Uterus (tissue), 4 donors: Measurements from ENCODE around the gene ACIN1. TPM values are rescaled to one million over a fixed set of nuclear protein-coding genes. Genes with fewer than 3 reads are reported as not detected.

Experiments
- DNase-seq, 2 donors: peaks; one replicate each; pipeline ENCODE4 v3.0.0-alpha.2; 2019 to 2020
- H3K27ac ChIP-seq, 2 donors: fragments of 200-600 bp; sonication (generic); 1 replicate in 1 of 2; 2 replicates in 1 of 2; pipeline ENCODE4 v1.5.1; 2016 to 2018
- H3K27me3 ChIP-seq, 2 donors: fragments of 200-600 bp; sonication (generic); one replicate each; pipeline ENCODE4 v1.5.1; 2018 to 2019; ENCODE audit warnings: control low read depth in 1 of 2
- H3K36me3 ChIP-seq, 2 donors: fragments of 200-600 bp; sonication (generic); one replicate each; pipeline ENCODE4 v1.5.1; 2019; ENCODE audit warnings: control low read depth in 1 of 2
- H3K4me1 ChIP-seq, 2 donors: fragments of 200-600 bp; sonication (generic); one replicate each; pipeline ENCODE4 v1.5.1; 2018 to 2019; ENCODE audit warnings: control low read depth in 1 of 2
- H3K4me3 ChIP-seq, 2 donors: fragments of 200-600 bp; sonication (generic); 1 replicate in 1 of 2; 2 replicates in 1 of 2; pipeline ENCODE4 v1.5.1; 2018 to 2019; ENCODE audit warnings: mild to moderate bottlenecking in 1 of 2
- H3K9me3 ChIP-seq, 2 donors: fragments of 200-600 bp; sonication (generic); one replicate each; pipeline ENCODE4 v1.5.1; 2019; ENCODE audit warnings: control low read depth in 1 of 2
- POLR2A ChIP-seq, 2 donors: fragments of 450-650 bp; IDR thresholded peaks; one replicate each; pipeline ENCODE4 v1.6.1; 2016; ENCODE audit warnings: antibody characterized with exemption in 2 of 2, mild to moderate bottlenecking in 1 of 2, moderate library complexity in 1 of 2
- intact Hi-C: fragments of 100-400 bp; cut with DNase I; formaldehyde crosslinking; loops from one replicate; pipeline ENCODE4 v1.15.1; 2023; ENCODE audit warnings: low total_unique reads
- total RNA-seq, 4 donors: library from RNA; depleted of rRNA in 3 of 4; stranded (reverse); fragments of >200 nt in 3 of 4; gene quantifications; one replicate each; pipeline versions ENCODE4 v1.1.0 to v1.2.4, GENCODE V29; 2014 to 2023
- TF ChIP-seq, protein P1 (sequence below), 4 experiments: fragments of 200-600 bp in 2 of 4; fragments of 450-650 bp in 2 of 4; sonication (generic) in 2 of 4; IDR thresholded peaks; one replicate each; pipeline ENCODE4 v1.5.1; 2016 to 2019; ENCODE audit warnings: antibody characterized with exemption in 4 of 4, mild to moderate bottlenecking in 2 of 4, moderate library complexity in 1 of 4
- donor health status: DM: yes; HTN: yes; CAD: no.

Gene ACIN1
- total RNA-seq, 4 donors from 2014 or later = 52.3 to 194 (median 77.1) TPM

DNA sequence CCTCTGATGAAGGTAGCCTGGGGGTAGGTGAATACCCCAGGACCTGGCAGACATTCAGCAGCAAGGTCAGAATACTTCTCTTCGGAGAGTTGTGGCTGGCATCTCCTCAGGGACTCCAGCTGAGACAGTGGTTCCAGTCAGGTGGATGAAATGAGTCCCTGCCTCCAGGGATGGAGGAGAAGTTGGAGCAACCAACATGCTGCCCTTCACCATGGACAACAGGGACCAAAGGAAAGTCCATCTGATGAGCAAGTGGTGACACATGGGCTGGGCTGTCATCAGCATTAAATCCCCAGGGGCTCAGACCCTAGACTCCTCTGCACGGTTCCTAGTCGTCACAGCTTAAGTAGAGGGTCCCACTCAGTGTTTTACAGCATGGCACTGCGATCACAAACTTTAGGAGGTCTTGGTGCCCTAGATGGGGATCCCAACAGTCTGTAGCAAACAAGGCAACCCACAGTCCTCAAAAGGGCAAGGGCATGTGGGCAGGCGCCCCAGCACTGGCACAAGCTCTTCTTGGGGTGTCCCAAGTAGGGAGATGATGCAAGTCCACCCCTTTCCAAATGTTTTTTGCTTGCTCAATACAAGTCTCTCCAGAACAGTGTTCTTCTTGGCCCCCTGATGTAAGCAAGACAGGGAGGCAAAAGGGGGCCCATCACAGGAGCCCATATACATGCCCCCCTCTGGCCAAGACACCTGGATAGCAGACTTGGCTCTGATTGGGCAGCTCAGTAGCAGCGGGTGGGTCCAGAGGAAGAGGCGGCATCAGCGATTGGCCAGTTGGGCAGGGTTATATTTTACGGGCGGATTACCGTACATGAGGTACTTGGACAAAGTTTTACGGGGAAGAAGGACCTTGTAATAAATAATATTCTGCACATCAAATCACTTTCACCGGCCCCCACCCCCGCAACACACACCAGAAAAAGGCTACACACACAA, 26.8 kb downstream of the ACIN1 start:
- intact Hi-C loops = no loop called here
- H3K27me3 ChIP-seq = no peaks in the 10 kb centered on the region
- no peaks in the 10 kb centered on the region for H3K9me3 ChIP-seq
- TF ChIP-seq POLR2A (IDR thresholded peaks at IDR 0.05) = no peak
- TF ChIP-seq, protein P1, sequence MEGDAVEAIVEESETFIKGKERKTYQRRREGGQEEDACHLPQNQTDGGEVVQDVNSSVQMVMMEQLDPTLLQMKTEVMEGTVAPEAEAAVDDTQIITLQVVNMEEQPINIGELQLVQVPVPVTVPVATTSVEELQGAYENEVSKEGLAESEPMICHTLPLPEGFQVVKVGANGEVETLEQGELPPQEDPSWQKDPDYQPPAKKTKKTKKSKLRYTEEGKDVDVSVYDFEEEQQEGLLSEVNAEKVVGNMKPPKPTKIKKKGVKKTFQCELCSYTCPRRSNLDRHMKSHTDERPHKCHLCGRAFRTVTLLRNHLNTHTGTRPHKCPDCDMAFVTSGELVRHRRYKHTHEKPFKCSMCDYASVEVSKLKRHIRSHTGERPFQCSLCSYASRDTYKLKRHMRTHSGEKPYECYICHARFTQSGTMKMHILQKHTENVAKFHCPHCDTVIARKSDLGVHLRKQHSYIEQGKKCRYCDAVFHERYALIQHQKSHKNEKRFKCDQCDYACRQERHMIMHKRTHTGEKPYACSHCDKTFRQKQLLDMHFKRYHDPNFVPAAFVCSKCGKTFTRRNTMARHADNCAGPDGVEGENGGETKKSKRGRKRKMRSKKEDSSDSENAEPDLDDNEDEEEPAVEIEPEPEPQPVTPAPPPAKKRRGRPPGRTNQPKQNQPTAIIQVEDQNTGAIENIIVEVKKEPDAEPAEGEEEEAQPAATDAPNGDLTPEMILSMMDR (IDR thresholded peaks at IDR 0.05) = no peak
- peaks cover 6 to 11% of the 10 kb centered on the region in 2 donors for H3K4me1 ChIP-seq
- DNase-seq = no peak
- H3K27ac ChIP-seq = peak overlapping the region in 1 of 2 donors; percentile 49
- no peak overlapping the region for H3K4me3 ChIP-seq
- no peaks in the 10 kb centered on the region for H3K36me3 ChIP-seq

DNA sequence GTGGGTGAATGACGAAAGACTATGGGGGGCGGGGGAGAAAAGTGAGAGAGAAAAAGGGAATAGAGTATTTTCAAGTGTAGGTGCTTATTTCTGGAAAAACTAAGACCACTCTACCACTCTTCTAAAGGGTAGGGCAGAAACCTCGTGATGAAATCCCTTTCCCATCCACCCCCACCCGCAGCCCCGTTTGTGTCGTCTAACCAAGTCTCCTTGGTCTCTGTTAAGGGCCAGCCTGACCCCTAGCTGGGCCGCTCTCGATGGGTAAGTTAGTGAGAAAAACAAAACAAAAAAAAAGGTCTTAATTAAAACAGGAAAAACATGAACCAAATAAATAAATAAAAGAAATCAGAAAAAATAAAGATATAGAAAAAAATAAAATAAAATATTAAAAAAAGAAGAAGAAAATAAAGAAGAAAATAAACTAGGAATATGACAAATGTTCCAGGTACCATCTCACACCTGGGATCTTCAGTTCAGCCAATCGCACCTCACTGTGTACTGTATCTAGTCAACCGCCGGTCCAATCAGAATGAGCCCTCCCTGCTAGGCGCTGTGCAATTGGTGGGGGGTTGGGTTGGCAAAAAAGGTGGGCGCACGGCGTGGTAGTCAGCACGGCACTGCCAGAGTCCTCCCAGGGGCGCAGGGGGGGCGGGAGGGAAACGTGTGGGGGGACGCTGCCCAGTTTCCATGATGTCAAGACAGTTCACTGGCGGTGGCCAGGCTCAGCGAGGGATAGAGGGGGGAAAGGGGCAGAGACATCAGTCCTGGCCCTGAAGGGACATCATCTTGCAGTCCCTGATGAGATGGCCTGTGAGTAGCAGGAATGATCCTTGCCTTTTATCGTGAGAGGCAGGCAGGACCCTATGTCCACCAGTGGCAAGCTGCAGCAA, 27.8 kb downstream of the ACIN1 start:
- H3K36me3 ChIP-seq = no peaks in the 10 kb centered on the region
- intact Hi-C loops = no loop called here

DNA sequence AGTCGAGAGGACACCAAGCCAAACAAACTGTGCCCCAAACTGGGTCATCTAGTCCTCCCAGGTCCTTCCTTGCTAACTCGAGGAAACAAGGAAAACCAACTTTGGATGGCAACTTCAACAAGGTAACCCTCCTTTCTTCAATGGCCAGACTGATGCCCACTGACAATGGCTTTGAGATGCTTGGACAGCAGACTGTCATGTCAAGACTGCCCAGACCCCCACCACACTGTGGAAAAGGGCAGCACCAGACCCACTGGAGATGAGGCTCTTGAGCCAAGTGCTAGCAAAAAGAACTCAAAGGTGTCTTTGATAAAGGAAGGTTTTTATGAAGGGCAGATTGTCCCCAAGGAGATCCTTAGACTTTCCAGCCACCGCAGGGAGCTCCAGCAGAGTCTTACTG, 28.6 kb downstream of the ACIN1 start:
- H3K36me3 ChIP-seq = no peaks in the 10 kb centered on the region
- H3K27ac ChIP-seq = no peak overlapping the region
- TF ChIP-seq, protein P1 (IDR thresholded peaks at IDR 0.05) = no peak
- TF ChIP-seq POLR2A (IDR thresholded peaks at IDR 0.05) = no peak
- DNase-seq = no peak
- H3K4me3 ChIP-seq = no peak overlapping the region
- H3K27me3 ChIP-seq = no peaks in the 10 kb centered on the region
- H3K9me3 ChIP-seq = no peaks in the 10 kb centered on the region
- intact Hi-C loops = no loop called here
- no peaks in the 10 kb centered on the region for H3K4me1 ChIP-seq

More for the DNA sequence above, 27.8 kb downstream of the ACIN1 start:
- no peak for TF ChIP-seq POLR2A (IDR thresholded peaks at IDR 0.05)
- TF ChIP-seq, protein P1 (IDR thresholded peaks at IDR 0.05) = no peak
- Histone ChIP-seq H3K27ac (no peak overlapping the region), H3K27me3 (no peaks in the 10 kb centered on the region), H3K9me3 (no peaks in the 10 kb centered on the region), H3K4me3 (no peak overlapping the region), H3K4me1 (peaks cover 5 to 6% of the 10 kb centered on the region in 2 donors)
- no peak for DNase-seq

DNA sequence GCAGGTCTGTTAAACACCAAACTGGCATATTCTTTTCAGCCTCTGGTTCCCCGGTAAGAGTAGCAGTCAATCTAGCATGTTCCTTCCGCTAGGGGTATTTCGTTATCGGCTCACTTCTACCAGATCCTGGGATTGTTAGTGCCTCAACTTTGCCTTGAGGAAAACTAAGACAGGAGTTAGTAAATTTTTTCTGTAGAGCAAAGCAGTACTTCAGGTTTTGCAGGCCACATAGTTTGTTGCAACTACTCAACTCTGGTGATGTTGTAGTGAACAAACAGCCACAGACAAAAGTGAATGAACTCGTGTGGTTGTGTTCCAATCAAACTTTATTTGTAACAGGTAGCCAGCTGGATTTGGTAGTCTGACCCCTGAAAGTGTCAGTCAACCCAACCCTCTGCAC, 31.3 kb downstream of the ACIN1 start:
- Histone ChIP-seq H3K4me3 (no peak overlapping the region), H3K36me3 (no peaks in the 10 kb centered on the region), H3K27ac (peak overlapping the region in 1 of 2 donors; percentile 6), H3K9me3 (no peaks in the 10 kb centered on the region), H3K27me3 (no peaks in the 10 kb centered on the region), H3K4me1 (no peaks in the 10 kb centered on the region)
- DNase-seq = no peak
- TF ChIP-seq POLR2A (IDR thresholded peaks at IDR 0.05) = no peak
- TF ChIP-seq, protein P1 (IDR thresholded peaks at IDR 0.05) = no peak
- intact Hi-C loops = no loop called here
